T47D (cell line): ENCODE data around the gene SETD6.
A peak's percentile ranks its signal among the peaks of the same experiment; 100 is the strongest.

Experiments used
- DNase-seq, 2 experiments: peaks; one replicate each; pipeline versions ENCODE4 v3.0.0 to v3.0.0-alpha.2; 2011 to 2012; ENCODE audit warnings: low read depth in 1 of 2, low spot score in 1 of 2
- JUND ChIP-seq: IDR thresholded peaks from 2 replicates; pipeline ENCODE4 v1.6.1; 2012; ENCODE audit warnings: low read depth
- in situ Hi-C: cut with HindIII; loops from 2 replicates; pipeline ENCODE4 v1.10.0; 2016; ENCODE audit warnings: low sequenced_read_pairs, low pct_unique_long_range_greater_than_20kb

SETD6 gene

DNA sequence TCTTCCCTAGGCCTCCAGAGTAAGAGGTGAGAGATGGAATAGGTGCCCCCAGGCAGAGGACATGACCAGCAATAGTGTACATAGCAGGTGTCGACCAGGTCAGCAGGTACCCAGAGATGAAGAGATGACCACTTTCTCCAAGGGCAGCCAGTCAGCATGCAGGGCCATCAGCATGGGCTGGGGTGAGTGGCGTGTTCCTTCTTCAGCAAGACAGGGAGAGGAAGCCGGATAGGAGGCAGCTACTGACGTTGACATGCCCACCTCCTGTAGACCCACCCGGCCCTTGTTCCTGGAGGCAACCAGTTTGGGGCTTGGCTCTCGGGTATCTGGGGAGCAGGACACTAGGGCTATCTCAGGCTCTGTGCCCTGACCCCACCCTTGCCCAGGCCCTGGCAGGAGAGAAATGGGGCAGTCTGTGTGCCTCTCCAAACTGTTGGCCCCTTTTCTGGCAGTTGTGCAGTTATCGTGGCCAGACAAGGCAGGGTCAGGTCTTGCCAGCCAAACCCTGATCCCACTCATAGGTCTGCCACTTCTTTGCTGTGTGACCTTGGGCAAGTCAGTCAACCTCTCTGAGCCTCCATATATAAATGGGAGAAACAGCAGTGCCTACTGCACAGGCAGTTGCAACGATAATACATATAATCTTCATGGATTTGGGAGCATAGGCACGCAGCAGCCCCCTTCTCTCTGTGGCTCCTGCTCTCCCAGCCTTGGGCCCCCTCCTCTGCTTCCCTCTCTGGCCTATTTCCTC lies 16.8 kb upstream of the SETD6 start:
- TF ChIP-seq JUND, result no peak
- DNase-seq, result no peak
- in situ Hi-C loops, result no loop called here

DNA sequence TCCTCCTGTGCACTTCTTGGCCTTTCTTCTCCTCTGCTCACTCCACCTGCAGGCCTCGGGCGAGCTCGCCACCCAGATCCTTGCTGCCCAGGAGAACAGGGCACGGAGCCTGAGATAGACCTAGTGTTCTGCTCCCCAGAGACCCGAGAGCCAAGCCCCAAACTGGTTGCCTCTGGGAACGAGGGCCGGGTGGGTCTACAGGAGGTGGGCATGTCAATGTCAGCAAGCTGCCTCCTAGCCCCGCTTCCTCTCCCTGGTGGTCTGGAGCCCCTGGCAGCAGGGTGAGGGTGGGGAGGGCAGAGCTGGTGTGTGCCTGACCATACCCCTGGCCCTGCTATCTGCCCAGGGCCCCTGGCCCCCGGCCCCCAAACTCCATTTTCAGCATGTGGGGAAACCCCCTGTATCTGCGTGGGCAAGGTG lies 16.2 kb upstream of the SETD6 start:
- DNase-seq, result no peak
- in situ Hi-C loops, result no loop called here
- no peak for TF ChIP-seq JUND

DNA sequence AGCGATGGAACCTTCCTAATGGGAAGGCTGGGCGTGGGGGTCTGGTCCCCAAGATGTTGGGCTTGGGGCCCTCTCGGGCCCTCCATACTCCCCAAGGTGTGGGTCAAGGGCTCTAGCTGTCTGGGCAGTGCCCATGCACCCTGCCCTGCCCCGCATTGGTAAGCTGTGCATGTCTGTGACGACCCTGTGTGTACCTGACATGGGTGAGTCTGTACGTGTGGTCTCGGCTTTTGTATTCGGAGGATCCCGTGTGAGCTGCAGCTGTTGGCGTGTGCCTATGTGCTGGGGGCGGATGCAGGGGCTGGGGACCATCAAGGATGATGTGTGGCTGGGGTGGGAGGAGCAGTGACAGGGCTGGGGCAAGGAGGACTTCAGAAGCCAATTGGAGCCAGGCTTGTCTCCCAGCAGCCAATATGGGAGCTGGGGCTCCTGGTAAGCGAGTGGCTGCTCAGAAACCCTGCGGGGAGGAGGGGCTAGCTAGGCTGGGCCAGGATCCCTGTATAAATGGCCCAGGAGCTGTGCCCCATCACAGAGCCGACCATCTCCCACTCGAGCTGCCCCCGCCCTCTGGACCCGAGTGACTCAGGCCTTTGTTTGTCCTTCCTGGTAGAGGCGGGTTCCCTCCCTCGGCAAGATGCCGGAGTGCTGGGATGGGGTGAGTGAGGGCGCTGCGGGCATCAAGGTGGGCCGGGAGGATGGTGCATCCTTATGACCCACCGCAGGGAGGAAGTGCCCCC lies 15.5 kb upstream of the SETD6 start, which contains the start of gene NDRG4:
Gene NDRG4, plus strand, starts transcription at position 529 of the 737 bp plus-strand sequence. Its CDS starts 106 bp downstream, at position 635.
- no peak for TF ChIP-seq JUND
- peak in 1 of 2 experiments; percentile 60 for DNase-seq
- in situ Hi-C loops, result no loop called here

DNA sequence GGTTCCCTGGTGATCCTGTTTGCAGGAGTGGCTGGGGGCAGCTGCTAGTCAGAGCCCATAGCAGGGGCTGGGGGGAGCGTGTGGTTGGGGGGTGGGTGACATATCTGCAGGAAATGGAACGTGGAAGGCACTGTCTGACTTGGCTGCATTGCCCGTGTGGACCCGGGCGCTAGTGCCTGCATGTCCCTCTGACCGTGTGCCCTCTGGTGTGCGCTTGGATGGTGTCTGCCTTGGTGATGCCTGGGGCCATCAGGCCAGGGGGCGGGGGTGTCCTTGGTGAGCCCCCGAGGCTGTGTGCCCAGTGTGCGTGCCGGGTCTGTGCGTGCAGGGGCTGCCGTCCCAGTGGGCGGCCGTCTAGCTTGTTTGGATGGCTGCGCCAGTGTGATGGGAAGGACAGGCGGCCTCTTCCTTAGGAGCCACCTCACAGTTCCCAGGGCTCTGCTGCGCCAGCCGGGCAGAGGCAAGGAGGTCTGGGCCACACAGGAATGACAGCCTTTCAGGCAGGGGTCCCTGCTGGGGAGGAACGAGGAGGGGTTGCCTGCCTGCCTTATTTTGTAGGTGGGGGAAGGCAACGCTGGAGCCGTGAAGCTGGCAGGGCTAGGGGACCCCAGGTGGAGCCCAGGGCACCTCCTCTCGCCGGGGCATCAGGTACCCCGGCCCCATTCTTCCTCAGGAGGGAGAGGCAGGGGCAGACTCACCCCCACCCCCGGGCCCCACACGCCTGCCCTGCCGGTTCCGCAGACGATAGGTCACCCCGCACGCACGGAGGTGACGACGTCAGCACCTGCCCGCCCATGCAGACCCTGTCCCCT lies 14.7 kb upstream of the SETD6 start:
- in situ Hi-C loops, result no loop called here
- TF ChIP-seq JUND, result no peak
- no peak for DNase-seq

DNA sequence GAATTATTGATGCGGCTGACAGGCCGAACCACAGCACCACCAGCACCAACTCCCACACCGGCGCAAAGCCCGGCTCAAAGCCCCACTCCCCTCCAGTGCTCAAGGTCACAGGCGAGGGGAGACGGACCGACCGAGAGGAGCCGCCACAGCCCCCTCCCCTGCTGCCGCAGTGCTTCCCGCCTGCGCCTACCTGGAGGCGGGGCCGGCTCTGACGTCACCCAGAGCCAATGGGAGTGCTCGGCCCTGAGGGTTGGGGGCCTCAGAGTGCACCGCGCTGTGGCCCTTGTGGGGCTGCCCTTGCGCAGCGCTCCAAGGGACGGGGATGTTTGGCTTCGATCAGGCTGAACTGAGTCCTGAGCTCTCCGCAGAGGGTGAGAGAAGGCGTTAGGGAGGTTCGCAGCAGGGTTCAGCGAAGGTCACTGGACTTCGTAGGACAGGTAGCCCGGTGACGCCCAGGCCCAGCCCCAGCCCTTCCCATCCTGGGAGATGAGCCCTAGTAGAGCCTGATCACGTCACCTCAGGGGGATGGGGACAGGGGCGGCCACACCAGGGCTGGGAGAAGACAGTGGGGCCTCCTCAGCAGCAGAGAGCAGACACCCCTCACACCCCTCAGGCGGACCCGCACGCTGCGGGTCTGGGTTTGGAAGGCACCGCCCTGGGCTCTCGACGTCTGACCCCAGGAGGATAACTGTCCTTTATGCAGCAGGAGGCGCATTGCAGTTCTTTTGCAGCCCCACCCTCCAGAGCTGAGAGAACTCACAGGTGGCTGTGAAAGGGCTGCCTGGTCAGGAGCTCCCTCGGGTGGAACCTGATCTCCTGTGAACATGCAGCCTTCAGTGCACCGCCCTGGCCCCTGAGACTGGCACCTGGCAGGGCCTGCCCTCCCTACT lies 13.8 kb upstream of the SETD6 start:
- DNase-seq, result no peak
- no peak for TF ChIP-seq JUND
- in situ Hi-C loops, result no loop called here

DNA sequence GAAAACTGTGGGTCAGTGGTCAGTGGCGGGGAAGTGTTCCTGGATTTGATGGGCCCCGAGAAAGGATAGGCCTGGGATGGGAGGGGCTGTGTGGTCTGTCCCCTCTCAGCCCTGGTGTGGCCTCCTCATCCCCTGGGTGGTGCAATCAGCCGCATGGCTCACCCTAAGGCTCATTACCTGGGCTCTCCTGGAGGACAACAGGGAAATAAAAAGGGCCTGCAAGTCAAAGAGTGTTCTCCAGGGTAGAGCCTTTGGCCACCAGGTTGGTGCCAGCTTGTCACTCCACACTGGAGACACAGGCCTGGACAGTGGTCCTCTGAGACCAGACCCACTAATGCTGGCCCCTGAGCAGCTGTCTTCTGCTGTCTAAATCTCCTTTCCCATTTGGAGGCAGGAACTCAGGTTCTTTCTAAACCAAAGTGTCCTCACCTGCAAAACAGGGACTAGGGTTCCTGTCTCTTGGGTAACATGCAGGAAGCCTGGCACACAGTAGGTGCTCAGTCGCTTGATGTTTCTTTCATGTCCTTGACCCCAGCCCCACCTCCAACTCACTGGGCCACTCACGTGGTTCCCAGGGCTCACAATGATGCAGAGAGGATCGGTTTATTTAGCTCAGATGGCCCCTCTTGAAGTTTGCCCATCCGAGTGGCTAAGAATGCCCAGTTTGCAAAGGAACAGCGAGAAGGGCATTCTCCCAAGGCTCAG lies 12.9 kb upstream of the SETD6 start:
- no peak for TF ChIP-seq JUND
- in situ Hi-C loops, result no loop called here
- DNase-seq, result no peak

DNA sequence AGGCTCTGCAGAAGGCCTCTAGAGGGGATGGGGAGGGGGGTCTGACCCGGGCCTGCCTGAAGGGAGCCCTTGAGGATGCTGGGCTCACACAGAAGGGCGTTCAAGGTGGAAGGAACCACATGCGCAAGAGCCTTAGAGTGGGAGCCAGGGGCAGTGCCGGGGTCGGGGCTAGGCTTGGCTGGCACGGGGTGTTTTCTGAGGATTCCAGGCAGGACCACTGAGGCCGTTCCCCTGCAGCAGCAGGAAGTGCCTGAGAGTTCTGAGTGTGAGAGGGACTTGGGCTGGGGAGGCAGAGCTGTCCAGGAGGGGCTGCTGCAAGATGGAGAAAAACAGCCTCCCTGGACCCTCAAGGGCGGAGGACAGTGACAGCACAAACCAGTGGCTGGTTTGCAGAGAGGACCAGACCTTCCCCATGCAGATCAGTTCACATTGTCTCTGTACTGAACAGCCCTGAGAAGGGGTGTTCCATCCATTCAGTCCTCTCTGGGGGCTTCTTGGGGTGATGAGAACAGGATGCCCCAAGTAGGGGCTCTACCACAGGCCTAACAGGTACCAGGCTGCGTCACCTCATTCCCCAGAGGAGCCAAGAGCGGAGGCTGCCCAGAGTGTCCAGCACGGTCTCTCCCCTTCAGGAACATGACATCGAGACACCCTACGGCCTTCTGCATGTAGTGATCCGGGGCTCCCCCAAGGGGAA lies 12.0 kb upstream of the SETD6 start:
- TF ChIP-seq JUND, result no peak
- DNase-seq, result no peak
- in situ Hi-C loops, result no loop called here

DNA sequence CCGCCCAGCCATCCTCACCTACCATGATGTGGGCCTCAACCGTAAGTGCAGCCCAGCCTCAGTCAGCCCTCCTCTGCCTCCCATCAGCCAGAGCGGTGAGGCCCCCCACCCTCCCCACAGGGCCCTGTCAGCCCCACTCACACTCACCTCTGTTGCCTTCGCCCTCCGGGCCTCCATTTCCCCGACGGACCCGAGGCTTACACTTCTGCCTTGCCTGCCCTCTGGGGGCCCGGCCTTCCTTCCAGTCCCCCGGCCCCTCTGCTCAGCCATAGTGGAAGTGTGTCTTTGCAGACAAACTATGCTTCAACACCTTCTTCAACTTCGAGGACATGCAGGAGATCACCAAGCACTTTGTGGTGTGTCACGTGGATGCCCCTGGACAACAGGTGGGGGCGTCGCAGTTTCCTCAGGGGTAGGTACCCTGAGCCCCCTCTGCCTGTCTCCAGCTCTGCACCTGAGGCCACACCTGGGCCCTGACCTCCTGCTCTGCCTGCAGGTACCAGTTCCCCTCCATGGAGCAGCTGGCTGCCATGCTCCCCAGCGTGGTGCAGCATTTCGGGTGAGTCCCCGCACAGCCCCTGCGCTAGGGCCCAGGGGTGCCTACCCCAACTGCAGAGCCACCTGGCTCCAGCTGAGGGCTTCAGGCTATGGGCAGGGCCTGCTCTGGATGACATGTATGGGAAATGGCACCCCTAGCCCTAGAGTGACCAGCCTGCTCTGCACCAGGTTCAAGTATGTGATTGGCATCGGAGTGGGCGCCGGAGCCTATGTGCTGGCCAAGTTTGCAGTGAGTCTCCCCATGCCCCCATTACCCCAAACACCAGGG lies 11.2 kb upstream of the SETD6 start:
- DNase-seq, result no peak
- in situ Hi-C loops, result no loop called here
- TF ChIP-seq JUND, result no peak

DNA sequence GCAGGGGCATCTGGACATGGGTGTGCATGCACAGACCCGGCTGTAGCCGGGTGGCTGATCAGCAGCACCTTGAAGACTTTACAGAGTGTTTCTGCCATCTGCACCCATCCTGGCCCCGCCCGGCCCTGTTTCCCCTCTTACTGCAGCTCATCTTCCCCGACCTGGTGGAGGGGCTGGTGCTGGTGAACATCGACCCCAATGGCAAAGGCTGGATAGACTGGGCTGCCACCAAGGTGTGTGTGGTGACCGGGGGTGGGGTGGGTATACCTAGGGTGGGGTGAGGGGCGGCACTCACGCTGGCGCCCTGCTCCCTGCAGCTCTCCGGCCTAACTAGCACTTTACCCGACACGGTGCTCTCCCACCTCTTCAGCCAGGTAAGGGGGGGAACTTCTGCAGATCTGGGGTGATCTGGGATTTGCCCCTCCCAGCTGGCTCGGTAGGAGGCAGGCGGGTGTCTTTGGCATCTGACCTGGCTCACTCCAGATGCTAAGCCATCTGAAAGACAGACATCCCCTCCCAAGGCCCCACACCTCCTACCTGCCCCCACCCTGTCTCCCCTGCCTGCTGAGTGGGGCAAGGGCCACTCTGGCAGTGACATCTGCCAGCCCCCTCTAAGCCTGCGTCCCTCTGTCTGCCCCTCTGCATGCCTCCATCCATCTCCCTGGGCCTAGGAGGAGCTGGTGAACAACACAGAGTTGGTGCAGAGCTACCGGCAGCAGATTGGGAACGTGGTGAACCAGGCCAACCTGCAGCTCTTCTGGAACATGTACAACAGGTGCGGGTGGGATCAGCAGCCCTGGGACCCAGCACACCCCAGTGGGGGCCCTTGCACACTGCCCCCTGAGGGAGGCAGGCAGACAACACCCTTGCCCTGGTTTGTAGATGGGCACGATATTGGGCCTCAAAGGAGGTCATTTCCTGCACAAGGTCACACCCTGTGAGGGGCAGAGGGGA lies 8.8 kb upstream of the SETD6 start:
- no peak for DNase-seq
- in situ Hi-C loops, result no loop called here
- TF ChIP-seq JUND, result no peak
